ENCODE measurements around the gene FOXRED2. TPM values are rescaled to one million over a fixed set of nuclear protein-coding genes. Genes with fewer than 3 reads are reported as not detected.

The FOXRED2 gene
- total RNA-seq, 1 experiment from 2014 or later: 60.4 TPM

DNA sequence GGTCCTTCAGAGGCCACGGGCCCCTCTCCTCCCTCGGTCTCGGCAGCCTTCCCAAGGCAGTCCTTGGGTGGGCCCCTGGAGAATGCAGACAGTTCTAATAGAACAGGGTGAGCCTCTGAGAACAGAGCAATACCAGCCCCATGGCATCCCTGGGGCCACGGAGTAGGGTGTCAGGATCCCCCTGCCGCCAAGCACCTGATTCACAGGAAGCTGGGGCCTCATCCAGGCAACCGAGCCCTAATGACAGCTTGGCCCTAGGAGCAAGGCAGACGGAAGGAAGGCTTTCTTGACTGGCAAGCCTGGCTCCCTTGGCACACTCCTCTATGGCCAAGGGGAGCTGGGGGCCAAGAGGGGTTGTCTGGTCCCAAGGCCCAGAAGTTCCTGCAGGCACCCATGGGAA is 40.6 kb downstream of the FOXRED2 start:
- Histone ChIP-seq H3K4me3 (ENCODE audit: low read depth, low read length, poor library complexity, severe bottlenecking) (no peak overlapping the region), H3K9me3 (ENCODE audit: low read depth, low read length, poor library complexity, severe bottlenecking) (no peaks in the 10 kb centered on the region), H3K27me3 (replicated peaks; ENCODE audit: insufficient read depth, low read depth, low read length, poor library complexity) (no peaks in the 10 kb centered on the region), H3K27ac (ENCODE audit: low read depth, low read length, poor library complexity, severe bottlenecking) (peak overlapping the region; percentile 6), H3K4me1 (ENCODE audit: insufficient read depth, low read length, poor library complexity, severe bottlenecking) (peaks cover 19% of the 10 kb centered on the region), H3K36me3 (ENCODE audit: insufficient read depth, low read length, poor library complexity, severe bottlenecking) (peaks cover 5% of the 10 kb centered on the region)
- no peak for DNase-seq (ENCODE audit: low spot score)
- CTCF ChIA-PET: no interaction called here
- intact Hi-C loops (cut with micrococcal nuclease; ENCODE audit: unreplicated experiment): no loop called here
- no TSS peak for BruUV-seq (replicated peaks)
- POLR2A ChIA-PET (ENCODE audit: low non-redundant PET): no interaction called here
- TF ChIP-seq, protein P1, sequence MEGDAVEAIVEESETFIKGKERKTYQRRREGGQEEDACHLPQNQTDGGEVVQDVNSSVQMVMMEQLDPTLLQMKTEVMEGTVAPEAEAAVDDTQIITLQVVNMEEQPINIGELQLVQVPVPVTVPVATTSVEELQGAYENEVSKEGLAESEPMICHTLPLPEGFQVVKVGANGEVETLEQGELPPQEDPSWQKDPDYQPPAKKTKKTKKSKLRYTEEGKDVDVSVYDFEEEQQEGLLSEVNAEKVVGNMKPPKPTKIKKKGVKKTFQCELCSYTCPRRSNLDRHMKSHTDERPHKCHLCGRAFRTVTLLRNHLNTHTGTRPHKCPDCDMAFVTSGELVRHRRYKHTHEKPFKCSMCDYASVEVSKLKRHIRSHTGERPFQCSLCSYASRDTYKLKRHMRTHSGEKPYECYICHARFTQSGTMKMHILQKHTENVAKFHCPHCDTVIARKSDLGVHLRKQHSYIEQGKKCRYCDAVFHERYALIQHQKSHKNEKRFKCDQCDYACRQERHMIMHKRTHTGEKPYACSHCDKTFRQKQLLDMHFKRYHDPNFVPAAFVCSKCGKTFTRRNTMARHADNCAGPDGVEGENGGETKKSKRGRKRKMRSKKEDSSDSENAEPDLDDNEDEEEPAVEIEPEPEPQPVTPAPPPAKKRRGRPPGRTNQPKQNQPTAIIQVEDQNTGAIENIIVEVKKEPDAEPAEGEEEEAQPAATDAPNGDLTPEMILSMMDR (conservative IDR thresholded peaks at IDR 0.05; ENCODE audit: low read depth, low read length): no peak

DNA sequence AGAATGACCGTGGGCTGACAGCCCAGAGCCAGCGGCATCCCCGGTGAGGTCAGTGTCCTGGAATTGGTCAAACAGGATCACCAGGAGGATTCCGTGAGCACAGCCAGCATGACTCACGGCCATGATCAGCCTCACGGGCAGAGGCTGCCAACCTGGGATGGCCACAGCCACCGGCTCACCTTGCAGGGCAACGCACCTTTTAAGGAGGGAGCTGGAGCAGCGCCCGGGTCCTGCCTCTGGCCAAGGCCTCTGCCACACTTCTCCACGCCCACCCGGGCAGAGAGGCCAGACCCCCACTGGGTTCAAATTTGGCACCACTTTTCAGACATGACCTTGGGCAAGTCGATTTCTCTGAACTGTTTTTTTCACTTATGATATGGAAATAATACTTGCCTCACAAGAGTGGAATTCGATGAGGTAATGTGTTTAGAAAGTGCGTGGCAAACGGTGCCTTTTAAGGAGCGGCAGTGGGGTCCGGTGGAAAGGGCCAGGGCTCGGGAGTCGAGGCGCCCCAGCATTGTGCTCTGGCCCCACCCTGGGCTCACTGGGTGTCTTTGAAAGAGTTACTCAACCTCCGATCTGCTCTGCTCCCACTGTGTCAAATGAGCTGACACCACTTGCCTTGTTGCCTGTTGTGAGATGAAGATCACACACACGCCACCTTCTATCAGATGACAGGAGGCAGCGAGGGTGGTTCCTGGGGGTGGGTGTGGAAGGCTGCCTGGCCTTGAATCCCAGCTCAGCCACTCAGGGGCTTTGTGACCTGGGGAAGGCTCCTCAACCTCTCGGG is 41.4 kb downstream of the FOXRED2 start:
- BruUV-seq (replicated peaks): no TSS peak
- Histone ChIP-seq H3K27me3 (replicated peaks; ENCODE audit: insufficient read depth, low read depth, low read length, poor library complexity) (no peaks in the 10 kb centered on the region), H3K4me1 (ENCODE audit: insufficient read depth, low read length, poor library complexity, severe bottlenecking) (peaks cover 19% of the 10 kb centered on the region), H3K9me3 (ENCODE audit: low read depth, low read length, poor library complexity, severe bottlenecking) (no peaks in the 10 kb centered on the region), H3K27ac (ENCODE audit: low read depth, low read length, poor library complexity, severe bottlenecking) (peak overlapping the region; percentile 14), H3K4me3 (ENCODE audit: low read depth, low read length, poor library complexity, severe bottlenecking) (no peak overlapping the region), H3K36me3 (ENCODE audit: insufficient read depth, low read length, poor library complexity, severe bottlenecking) (peaks cover 5% of the 10 kb centered on the region)
- intact Hi-C loops (cut with micrococcal nuclease; ENCODE audit: unreplicated experiment): no loop called here
- TF ChIP-seq, protein P1 (conservative IDR thresholded peaks at IDR 0.05; ENCODE audit: low read depth, low read length): no peak
- TF ChIP-seq EZH2 (IDR thresholded peaks at IDR 0.05; ENCODE audit: borderline replicate concordance, low read depth, low read length, poor library complexity, severe bottlenecking): no peak
- ChIA-PET POLR2A (ENCODE audit: low non-redundant PET) (no interaction called here), CTCF (no interaction called here)
- no peak for DNase-seq (ENCODE audit: low spot score)

GRCh38 chr22:36464715-36465231 is 42.1 kb downstream of the FOXRED2 start:
- Histone ChIP-seq H3K4me3 (ENCODE audit: low read depth, low read length, poor library complexity, severe bottlenecking) (no peak overlapping the region), H3K27me3 (replicated peaks; ENCODE audit: insufficient read depth, low read depth, low read length, poor library complexity) (no peaks in the 10 kb centered on the region), H3K36me3 (ENCODE audit: insufficient read depth, low read length, poor library complexity, severe bottlenecking) (peaks cover 5% of the 10 kb centered on the region), H3K27ac (ENCODE audit: low read depth, low read length, poor library complexity, severe bottlenecking) (no peak overlapping the region), H3K4me1 (ENCODE audit: insufficient read depth, low read length, poor library complexity, severe bottlenecking) (peaks cover 19% of the 10 kb centered on the region), H3K9me3 (ENCODE audit: low read depth, low read length, poor library complexity, severe bottlenecking) (no peaks in the 10 kb centered on the region)
- BruUV-seq (replicated peaks): no TSS peak
- POLR2A ChIA-PET (ENCODE audit: low non-redundant PET): interaction anchor here (0.7 kb wide), 1 partner anchor 78 kb away, joined by 3 read pairs; no protein-coding TSS in a partner anchor
- intact Hi-C loops (cut with micrococcal nuclease; ENCODE audit: unreplicated experiment): no loop called here
- no peak for DNase-seq (ENCODE audit: low spot score)
- TF ChIP-seq, protein P1 (conservative IDR thresholded peaks at IDR 0.05; ENCODE audit: low read depth, low read length): no peak
- TF ChIP-seq EZH2 (IDR thresholded peaks at IDR 0.05; ENCODE audit: borderline replicate concordance, low read depth, low read length, poor library complexity, severe bottlenecking): no peak
- CTCF ChIA-PET: no interaction called here
